ENCODE measurements around the gene RPTOR.

Gene RPTOR

GRCh38 chr17:80936218-80936617, 391.6 kb downstream of the RPTOR start:
- CTCF ChIA-PET: no interaction called here
- no peak for DNase-seq (ENCODE audit: low spot score)
- POLR2A ChIA-PET (ENCODE audit: low non-redundant PET): no interaction called here
- no peak overlapping the region for H3K27ac ChIP-seq
- TF ChIP-seq CTCF (conservative IDR thresholded peaks at IDR 0.05; ENCODE audit: low read depth): no peak

GRCh38 chr17:80936723-80937122, 392.1 kb downstream of the RPTOR start:
- no peak for DNase-seq (ENCODE audit: low spot score)
- no peak for TF ChIP-seq CTCF (conservative IDR thresholded peaks at IDR 0.05; ENCODE audit: low read depth)
- no peak overlapping the region for H3K27ac ChIP-seq
- ChIA-PET CTCF (no interaction called here), POLR2A (ENCODE audit: low non-redundant PET) (no interaction called here)

GRCh38 chr17:80937462-80938381, 393.1 kb downstream of the RPTOR start:
- TF ChIP-seq CTCF (conservative IDR thresholded peaks at IDR 0.05; ENCODE audit: low read depth): no peak
- DNase-seq (ENCODE audit: low spot score): no peak
- CTCF ChIA-PET: interaction anchor here (0.7 kb wide), 2 partner anchors 219 to 882 kb away, joined by 3 to 4 read pairs; no protein-coding TSS in a partner anchor
- POLR2A ChIA-PET (ENCODE audit: low non-redundant PET): no interaction called here
- peak overlapping the region; percentile 6; the same call in 1 of the 2 replicates for H3K27ac ChIP-seq

- H3K27ac ChIP-seq: no peak overlapping the region
- DNase-seq (ENCODE audit: low spot score): no peak
- no peak for TF ChIP-seq CTCF (conservative IDR thresholded peaks at IDR 0.05; ENCODE audit: low read depth)
- POLR2A ChIA-PET (ENCODE audit: low non-redundant PET): no interaction called here
- CTCF ChIA-PET: no interaction called here
These were observed 393.9 kb downstream of the RPTOR start for GRCh38 chr17:80938556-80938955.

GRCh38 chr17:80939151-80940145, 394.8 kb downstream of the RPTOR start:
- CTCF ChIA-PET: no interaction called here
- no peak for TF ChIP-seq CTCF (conservative IDR thresholded peaks at IDR 0.05; ENCODE audit: low read depth)
- DNase-seq (ENCODE audit: low spot score): no peak
- POLR2A ChIA-PET (ENCODE audit: low non-redundant PET): no interaction called here
- no peak overlapping the region for H3K27ac ChIP-seq

Data from RWPE1 (cell line).